HG03558 (cell line): ENCODE measurements around the gene STK38L.

ENCODE experiments used
- ATAC-seq: cut with Tn5 transposase; IDR thresholded peaks from one replicate; pipeline ENCODE4 v1.9.1; 2021; ENCODE audit warnings: moderate number of reproducible peaks; ENCODE audit not compliant: unreplicated experiment; ENCODE audit errors: extremely low read depth

STK38L gene

GRCh38 chr12:27272373-27273028 lies 28.4 kb downstream of the STK38L start:
- ATAC-seq: no peak

- no peak for ATAC-seq
Measured at GRCh38 chr12:27273114-27273513, 29.0 kb downstream of the STK38L start.

- ATAC-seq: no peak
Measured at GRCh38 chr12:27274706-27275105, 30.6 kb downstream of the STK38L start.

- no peak for ATAC-seq
Measured at GRCh38 chr12:27276275-27276674, 32.2 kb downstream of the STK38L start.

- ATAC-seq: peak; percentile 83
Measured at GRCh38 chr12:27277846-27278260, 33.8 kb downstream of the STK38L start.

GRCh38 chr12:27279826-27280225 lies 35.7 kb downstream of the STK38L start:
- ATAC-seq: no peak

- ATAC-seq: no peak
Measured at GRCh38 chr12:27280412-27280811, 36.3 kb downstream of the STK38L start.

GRCh38 chr12:27282754-27283153 lies 38.7 kb downstream of the STK38L start:
- no peak for ATAC-seq

- ATAC-seq: no peak
Measured at GRCh38 chr12:27284021-27284420, 39.9 kb downstream of the STK38L start.

- no peak for ATAC-seq
Measured at GRCh38 chr12:27284751-27285150, 40.7 kb downstream of the STK38L start.

GRCh38 chr12:27285403-27285802 lies 41.3 kb downstream of the STK38L start:
- no peak for ATAC-seq

- no peak for ATAC-seq
Measured at GRCh38 chr12:27289414-27289813, 45.3 kb downstream of the STK38L start.

- no peak for ATAC-seq
Measured at GRCh38 chr12:27290501-27291168, 46.5 kb downstream of the STK38L start.

GRCh38 chr12:27291862-27292261 lies 47.8 kb downstream of the STK38L start:
- ATAC-seq: no peak

GRCh38 chr12:27292718-27293117 lies 48.6 kb downstream of the STK38L start:
- no peak for ATAC-seq

- ATAC-seq: no peak
Measured at GRCh38 chr12:27293463-27293862, 49.4 kb downstream of the STK38L start.

GRCh38 chr12:27296674-27297073 lies 52.6 kb downstream of the STK38L start:
- ATAC-seq: no peak

GRCh38 chr12:27297566-27297965 lies 53.5 kb downstream of the STK38L start:
- no peak for ATAC-seq

- ATAC-seq: no peak
Measured at GRCh38 chr12:27299102-27299501, 55.0 kb downstream of the STK38L start.

GRCh38 chr12:27300226-27300625 lies 56.1 kb downstream of the STK38L start:
- no peak for ATAC-seq

- no peak for ATAC-seq
Measured at GRCh38 chr12:27303139-27304111, 59.3 kb downstream of the STK38L start.
